Body of pancreas (tissue), 4 donors: ENCODE results near the gene RALGPS2.

Experiments
- CTCF ChIP-seq, 7 experiments: fragments of 450-650 bp in 4 of 7; fragments of 200-600 bp in 3 of 7; sonication (generic) in 3 of 7; IDR thresholded peaks; one replicate each; pipeline ENCODE4 v1.5.1; 2016 to 2019; ENCODE audit warnings: antibody characterized with exemption in 7 of 7
- POLR2A ChIP-seq, 3 donors: fragments of 450-650 bp; IDR thresholded peaks; one replicate each; pipeline ENCODE4 v1.6.1; 2016; ENCODE audit warnings: antibody characterized with exemption in 3 of 3, mild to moderate bottlenecking in 2 of 3

- no peak for TF ChIP-seq CTCF (IDR thresholded peaks at IDR 0.05)
- no peak for TF ChIP-seq POLR2A (IDR thresholded peaks at IDR 0.05)
These were observed 230.4 kb downstream of the RALGPS2 start for GRCh38 chr1:178955391-178955954.
